H1 (cell line): Measurements from ENCODE around the gene CTDP1. TPM values are rescaled to one million over a fixed set of nuclear protein-coding genes. Genes with fewer than 3 reads are reported as not detected.

Source experiments
- CTCF ChIA-PET: fragments of 300-600 bp; sonication (Branson Sonifier 250); formaldehyde crosslinking; loops from one replicate; lab custom pipeline; 2021; ENCODE audit not compliant: partially characterized antibody; lab: Charles Lee
- POLR2A ChIA-PET: fragments of 300-600 bp; sonication (Branson Sonifier 250); formaldehyde crosslinking; loops from one replicate; lab custom pipeline; 2021; ENCODE audit warnings: inconsistent platforms; ENCODE audit not compliant: partially characterized antibody; lab: Charles Lee
- DNase-seq, 2 experiments: peaks; one replicate each; pipeline versions ENCODE4 v3.0.0 to v3.0.0-alpha.2; 2010 to 2022; ENCODE audit warnings: low spot score in 2 of 2, low read depth in 1 of 2, mixed read lengths in 1 of 2
- FAIRE-seq: peaks from 2 replicates; lab custom pipeline; 2011; peaks lifted over from hg19 to GRCh38; lab: Jason Lieb, UNC
- H2AFZ ChIP-seq: 2 replicates; pipeline ENCODE4 v1.8.1; 2012; ENCODE audit warnings: low read length, inconsistent platforms
- H2AK5ac ChIP-seq: 2 replicates; pipeline ENCODE4 v1.6.1; 2013; ENCODE audit warnings: low read depth, low read length
- H2BK120ac ChIP-seq: replicated peaks from 2 replicates; pipeline ENCODE3; 2013; ENCODE audit warnings: low read depth, low read length, inconsistent platforms
- H2BK12ac ChIP-seq: 2 replicates; pipeline ENCODE4 v1.6.1; 2013; ENCODE audit warnings: low read depth, low read length
- H2BK15ac ChIP-seq: 2 replicates; pipeline ENCODE4 v1.6.1; 2013; ENCODE audit warnings: low read length
- H2BK20ac ChIP-seq: 2 replicates; pipeline ENCODE4 v1.6.1; 2013; ENCODE audit warnings: low read length
- H2BK5ac ChIP-seq: 2 replicates; pipeline ENCODE4 v1.6.1; 2013; ENCODE audit warnings: low read depth, low read length
- H3K14ac ChIP-seq: 2 replicates; pipeline ENCODE4 v1.6.1; 2013; ENCODE audit warnings: inconsistent platforms; ENCODE audit not compliant: insufficient read length
- H3K18ac ChIP-seq: 2 replicates; pipeline ENCODE4 v1.6.1; 2013; ENCODE audit warnings: low read length; ENCODE audit errors: extremely low read depth
- H3K23ac ChIP-seq: 2 replicates; pipeline ENCODE4 v1.6.1; 2013; ENCODE audit warnings: inconsistent platforms; ENCODE audit not compliant: insufficient read length
- H3K23me2 ChIP-seq: 2 replicates; pipeline ENCODE4 v1.6.1; 2013; ENCODE audit warnings: low read depth, low read length
- H3K27ac ChIP-seq: 2 replicates; pipeline ENCODE4 v1.6.1; 2011; ENCODE audit warnings: low read depth, low read length, inconsistent platforms
- H3K27me3 ChIP-seq, 4 experiments: replicated peaks in 1 of 4; 1 replicate in 1 of 4; 2 replicates in 3 of 4; pipeline versions ENCODE4 v1.6.1 to v1.8.1; 2011 to 2013; ENCODE audit warnings: low read length in 3 of 4, mild to moderate bottlenecking in 3 of 4, inconsistent platforms in 2 of 4, mixed read lengths in 2 of 4, moderate library complexity in 1 of 4; ENCODE audit not compliant: control insufficient read depth in 3 of 4, insufficient read depth in 3 of 4; ENCODE audit errors: extremely low read depth in 1 of 4
- H3K36me3 ChIP-seq, 4 experiments: 2 replicates each; pipeline versions ENCODE4 v1.6.1 to v1.8.1; 2011 to 2013; ENCODE audit warnings: mild to moderate bottlenecking in 4 of 4, low read length in 3 of 4, moderate library complexity in 2 of 4, control low read depth in 1 of 4, inconsistent platforms in 1 of 4; ENCODE audit not compliant: insufficient read depth in 4 of 4, control insufficient read depth in 2 of 4
- H3K4ac ChIP-seq: replicated peaks from 2 replicates; pipeline ENCODE3; 2013; ENCODE audit warnings: low read length, low read depth, mixed read lengths, inconsistent platforms; ENCODE audit not compliant: insufficient read length
- H3K4me1 ChIP-seq, 4 experiments: replicated peaks in 1 of 4; 1 replicate in 1 of 4; 2 replicates in 3 of 4; pipeline versions ENCODE4 v1.6.1 to v1.8.1; 2011 to 2013; ENCODE audit warnings: low read length in 3 of 4, inconsistent platforms in 2 of 4, mixed read lengths in 1 of 4; ENCODE audit not compliant: insufficient read depth in 4 of 4, control insufficient read depth in 3 of 4
- H3K4me2 ChIP-seq, 2 experiments: 2 replicates each; pipeline versions ENCODE4 v1.6.1 to v1.8.1; 2011 to 2013; ENCODE audit warnings: low read depth in 2 of 2, low read length in 2 of 2, control low read depth in 1 of 2, inconsistent platforms in 1 of 2, mild to moderate bottlenecking in 1 of 2; ENCODE audit not compliant: insufficient read depth in 1 of 2
- H3K4me3 ChIP-seq, 4 experiments: fragments of 200-600, 300-600 bp in 1 of 4; sonication (generic), shearing (Covaris generic), sonication (Bioruptor Twin) in 1 of 4; 2 replicates each; pipeline versions ENCODE4 v1.5.1 to v1.8.1; 2011 to 2016; ENCODE audit warnings: low read length in 4 of 4, low read depth in 3 of 4, control low read depth in 2 of 4, inconsistent platforms in 2 of 4, mild to moderate bottlenecking in 2 of 4, mixed read lengths in 1 of 4, moderate library complexity in 1 of 4; ENCODE audit not compliant: insufficient read depth in 2 of 4; ENCODE audit errors: extremely low read depth in 1 of 4
- H3K56ac ChIP-seq: replicated peaks from 2 replicates; pipeline ENCODE3; 2013; ENCODE audit warnings: low read depth, mild to moderate bottlenecking, mixed read lengths, low read length, inconsistent platforms; ENCODE audit not compliant: insufficient read length
- H3K79me1 ChIP-seq: 2 replicates; pipeline ENCODE4 v1.6.1; 2013; ENCODE audit warnings: low read depth, low read length, control low read depth
- H3K79me2 ChIP-seq, 2 experiments: 2 replicates each; pipeline versions ENCODE4 v1.6.1 to v1.8.1; 2012 to 2013; ENCODE audit warnings: low read length in 2 of 2, mild to moderate bottlenecking in 2 of 2, inconsistent platforms in 1 of 2; ENCODE audit not compliant: insufficient read depth in 2 of 2, control insufficient read depth in 1 of 2
- H3K9ac ChIP-seq, 4 experiments: replicated peaks in 1 of 4; 1 replicate in 1 of 4; 2 replicates in 3 of 4; pipeline versions ENCODE4 v1.6.1 to v1.8.1; 2011 to 2013; ENCODE audit warnings: low read depth in 3 of 4, low read length in 3 of 4, control low read depth in 2 of 4, mild to moderate bottlenecking in 2 of 4, moderate library complexity in 2 of 4, inconsistent platforms in 1 of 4; ENCODE audit errors: extremely low read depth in 1 of 4
- H3K9me3 ChIP-seq, 2 experiments: 2 replicates each; pipeline versions ENCODE4 v1.6.1 to v1.8.1; 2012 to 2013; ENCODE audit warnings: mild to moderate bottlenecking in 2 of 2, moderate library complexity in 2 of 2, control low read depth in 1 of 2, inconsistent platforms in 1 of 2, low read depth in 1 of 2, low read length in 1 of 2, mixed read lengths in 1 of 2; ENCODE audit not compliant: insufficient read depth in 2 of 2
- H4K20me1 ChIP-seq, 2 experiments: replicated peaks in 1 of 2; 2 replicates each; pipeline versions ENCODE3 to v1.8.1; 2011 to 2013; ENCODE audit warnings: inconsistent platforms in 2 of 2, low read length in 2 of 2, mild to moderate bottlenecking in 1 of 2; ENCODE audit not compliant: insufficient read depth in 2 of 2, control insufficient read depth in 1 of 2
- H4K5ac ChIP-seq: 2 replicates; pipeline ENCODE4 v1.6.1; 2013; ENCODE audit warnings: low read length, low read depth, mixed read lengths, inconsistent platforms; ENCODE audit not compliant: insufficient read length
- H4K8ac ChIP-seq: 2 replicates; pipeline ENCODE4 v1.8.0; 2013; ENCODE audit warnings: mild to moderate bottlenecking, moderate library complexity, low read length, inconsistent platforms; ENCODE audit not compliant: insufficient read depth; ENCODE audit errors: extremely low read depth
- H4K91ac ChIP-seq: replicated peaks from 2 replicates; pipeline ENCODE3; 2013; ENCODE audit warnings: low read length, mixed read lengths, inconsistent platforms; ENCODE audit not compliant: insufficient read length
- CTCF ChIP-seq, 3 experiments: IDR thresholded peaks; 1 replicate in 2 of 3; 2 replicates in 1 of 3; pipeline versions ENCODE4 v1.5.1 to v1.6.1; 2011; ENCODE audit warnings: low read length in 3 of 3, mild to moderate bottlenecking in 3 of 3, inconsistent platforms in 2 of 3, low read depth in 1 of 3, moderate library complexity in 1 of 3; ENCODE audit not compliant: insufficient read depth in 1 of 3; ENCODE audit errors: control extremely low read depth in 1 of 3
- EGR1 ChIP-seq: IDR thresholded peaks from 2 replicates; pipeline ENCODE4 v1.6.1; 2011; ENCODE audit warnings: low read depth, low read length, borderline replicate concordance
- EZH2 ChIP-seq: fragments of 200-600 bp; sonication (generic); IDR thresholded peaks from 2 replicates; pipeline ENCODE4 v1.7.1; 2012; ENCODE audit warnings: low read depth, mild to moderate bottlenecking, moderate library complexity, low read length, inconsistent platforms; ENCODE audit not compliant: severe bottlenecking
- TBP ChIP-seq: IDR thresholded peaks from 2 replicates; pipeline ENCODE4 v1.6.1; 2011; ENCODE audit warnings: low read depth, low read length, improper control_type of control experiment
- WGBS, 2 experiments: shearing (Covaris generic) in 1 of 2; methylation state at CpG; one replicate each; pipeline versions ENCODE4 v1.1.6 to v1.1.7; 2013 to 2015; ENCODE audit warnings: low lambda C conversion rate in 2 of 2, mixed read lengths in 2 of 2, inconsistent platforms in 1 of 2, low coverage in 1 of 2, missing lambda C conversion rate in 1 of 2; ENCODE audit not compliant: insufficient replicate concordance in 2 of 2, insufficient coverage in 1 of 2, insufficient read length in 1 of 2; ENCODE audit errors: extremely low coverage in 1 of 2, missing lambda C conversion rate in 1 of 2; 5-methylcytosine and 5-hydroxymethylcytosine counted together
- polyA plus RNA-seq, 7 experiments: library from polyadenylated mRNA; depleted of rRNA in 3 of 7; stranded (reverse) in 5 of 7; unstranded in 2 of 7; fragments of >200 nt in 5 of 7; fragments of 200-250 nt in 2 of 7; gene quantifications; 1 replicate in 5 of 7; 2 replicates in 1 of 7; 4 replicates in 1 of 7; pipeline versions ENCODE4 v1.2.1 to v1.2.3, GENCODE V29; 2011 to 2013; ENCODE audit warnings: missing spikeins in 2 of 7, mixed read lengths in 2 of 7
- total RNA-seq: library from RNA; stranded (reverse); fragmentation: NEBNext Ultra II Directional; extraction: Animal tissue kit (Norgen Biotek cat#: 25700); gene quantifications from 2 replicates; pipeline ENCODE4 v1.2.1, GENCODE V29; 2021

The CTDP1 gene
- total and polyA plus RNA-seq, 2 of the 8 experiments (the other 6 are each of a cell fraction or from before 2014, with no cell fraction given): 16.6 to 37.0 TPM

DNA sequence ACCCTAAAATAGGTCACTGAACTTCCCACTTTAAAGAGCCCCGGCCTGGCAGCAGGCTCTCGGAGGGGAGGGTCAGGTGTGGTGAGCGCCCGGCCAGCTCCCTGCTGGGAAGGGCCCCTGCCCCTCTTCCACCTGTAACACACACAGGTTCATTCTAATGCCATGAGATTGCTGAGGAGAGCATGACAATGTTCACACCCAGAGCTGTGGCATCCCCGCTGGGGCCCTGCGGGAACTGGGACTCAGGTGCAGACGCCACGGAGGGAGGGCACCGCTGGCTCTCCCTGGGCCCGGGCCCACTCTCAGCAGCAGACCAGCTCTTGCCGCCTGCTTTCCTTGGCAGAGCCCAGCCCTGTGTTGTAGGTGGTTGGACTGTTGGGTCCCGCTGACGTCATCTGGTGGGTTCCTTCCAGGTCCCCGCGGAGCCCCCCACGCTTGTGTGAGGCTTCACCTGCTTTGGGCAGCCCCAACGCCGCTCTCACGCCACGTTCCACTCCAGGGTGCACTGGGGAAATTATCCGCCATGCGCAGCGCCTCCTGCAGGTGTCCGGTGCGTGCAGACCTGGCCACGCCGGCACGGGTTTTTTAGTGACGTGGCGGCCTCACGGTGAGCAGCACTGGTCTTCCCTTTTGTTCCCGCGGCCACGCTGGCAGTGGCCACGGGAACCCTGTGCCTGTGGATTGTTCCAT is 67.7 kb downstream of the CTDP1 start:
- peaks cover 2% of the 10 kb centered on the region; the same call in 1 of the 2 replicates for H3K79me1 ChIP-seq
- H3K27me3 ChIP-seq: no peaks in the 10 kb centered on the region
- WGBS, 2 experiments: 92% methylated on average over 34 of the region's 35 CpGs; no CpG with 5 or more reads in 1 of the 2 experiments
- no peak overlapping the region for H3K4me2 ChIP-seq
- H3K23me2 ChIP-seq: no peaks in the 10 kb centered on the region
- no peak overlapping the region for H3K27ac ChIP-seq
- TF ChIP-seq CTCF (IDR thresholded peaks at IDR 0.05; ENCODE audit: control extremely low read depth in 1 of 3, insufficient read depth in 1 of 3, low read depth in 1 of 3, low read length in 3 of 3): peak in 2 of 3 experiments; percentile 12 to 33; a peak in 2 of 4 replicates
- peak; percentile 69 for TF ChIP-seq EGR1
- TF ChIP-seq EZH2: no peak
- no peak for TF ChIP-seq TBP
- no peak overlapping the region for H2BK15ac ChIP-seq
- FAIRE-seq: no peak
- H3K14ac ChIP-seq: no peak overlapping the region
- H2BK12ac ChIP-seq: no peak overlapping the region
- no peak overlapping the region for H3K23ac ChIP-seq
- H3K79me2 ChIP-seq: no peaks in the 10 kb centered on the region
- peaks cover 0 to 3% (median 0%) of the 10 kb centered on the region in 4 experiments; a peak in 1 of 8 replicates for H3K36me3 ChIP-seq
- H2BK120ac ChIP-seq: no peak overlapping the region
- no peak overlapping the region for H4K91ac ChIP-seq
- H3K56ac ChIP-seq: no peak overlapping the region
- H2AFZ ChIP-seq: no peak overlapping the region
- H3K4me3 ChIP-seq: no peak overlapping the region
- H2BK20ac ChIP-seq: no peak overlapping the region
- H3K18ac ChIP-seq: no peak overlapping the region
- CTCF ChIA-PET: interaction anchor here (0.8 kb wide), 1 partner anchor 44 kb away, joined by 3 read pairs; no protein-coding TSS in a partner anchor
- H2BK5ac ChIP-seq: no peak overlapping the region
- POLR2A ChIA-PET: no interaction called here
- H3K4me1 ChIP-seq: no peaks in the 10 kb centered on the region
- H3K9me3 ChIP-seq: no peaks in the 10 kb centered on the region
- no peak overlapping the region for H3K9ac ChIP-seq
- H4K20me1 ChIP-seq: peaks cover 4 to 8% of the 10 kb centered on the region in 2 experiments
- no peak overlapping the region for H2AK5ac ChIP-seq
- no peak for DNase-seq
- no peak overlapping the region for H4K5ac ChIP-seq
- no peak overlapping the region for H4K8ac ChIP-seq
- H3K4ac ChIP-seq: no peak overlapping the region
